K562 (cell line): ENCODE data around the gene CTSW. TPM values are rescaled to one million over a fixed set of nuclear protein-coding genes. Genes with fewer than 3 reads are reported as not detected.

Experiments
- ARID1B ChIP-seq: fragments of 450-650 bp; IDR thresholded peaks from 2 replicates; pipeline ENCODE4 v1.6.1; 2016; ENCODE audit warnings: antibody characterized with exemption, mild to moderate bottlenecking, inconsistent platforms
- CHD2 ChIP-seq: IDR thresholded peaks from 2 replicates; pipeline ENCODE4 v1.6.1; 2011; ENCODE audit warnings: low read depth, low read length
- FUS ChIP-seq: fragments of 200-400 bp; formaldehyde crosslinking; optimal IDR thresholded peaks from 2 replicates; pipeline ENCODE3; 2017; ENCODE audit warnings: low read depth, low read length
- MBD2 ChIP-seq: sonication (generic); IDR thresholded peaks from 2 replicates; pipeline ENCODE4 v1.6.1; 2016; ENCODE audit warnings: low read depth, borderline replicate concordance
- NBN ChIP-seq: fragments of 450-650 bp; IDR thresholded peaks from 2 replicates; pipeline ENCODE4 v1.6.1; 2016; ENCODE audit warnings: low read depth, mild to moderate bottlenecking
- RBFOX2 ChIP-seq: fragments of 200-400 bp; formaldehyde crosslinking; IDR thresholded peaks from 2 replicates; pipeline ENCODE4 v1.6.1; 2017; ENCODE audit warnings: low read depth, mild to moderate bottlenecking, low read length, moderate library complexity
- RBM14 ChIP-seq: fragments of 200-400 bp; formaldehyde crosslinking; IDR thresholded peaks from 2 replicates; pipeline ENCODE4 v1.6.1; 2018; ENCODE audit warnings: low read depth, mild to moderate bottlenecking, low read length, moderate library complexity, borderline replicate concordance; ENCODE audit not compliant: insufficient read depth
- RBM22 ChIP-seq: fragments of 200-400 bp; formaldehyde crosslinking; IDR thresholded peaks from 2 replicates; pipeline ENCODE4 v1.6.1; 2018; ENCODE audit warnings: low read length, low read depth; ENCODE audit not compliant: poor library complexity, severe bottlenecking
- RCOR1 ChIP-seq, 2 experiments: IDR thresholded peaks; 2 replicates each; pipeline ENCODE4 v1.6.1; 2012; ENCODE audit warnings: low read depth in 2 of 2, low read length in 2 of 2, borderline replicate concordance in 1 of 2, improper control_type of control experiment in 1 of 2
- RNF2 ChIP-seq: sonication (generic); IDR thresholded peaks from 2 replicates; pipeline ENCODE4 v1.6.1; 2016
- SAFB ChIP-seq: fragments of 200-400 bp; formaldehyde crosslinking; IDR thresholded peaks from 2 replicates; pipeline ENCODE4 v1.6.1; 2017; ENCODE audit warnings: low read depth, low read length, borderline replicate concordance
- SP1 ChIP-seq: sonication (generic); formaldehyde crosslinking; IDR thresholded peaks from 2 replicates; pipeline ENCODE4 v1.8.1; 2022; ENCODE audit warnings: mild to moderate bottlenecking, missing genetic modification reagents
- TCF3 ChIP-seq: sonication (generic); formaldehyde crosslinking; IDR thresholded peaks from 2 replicates; pipeline ENCODE4 v1.4.0; 2020; ENCODE audit warnings: mild to moderate bottlenecking, missing genetic modification reagents
- TEAD2 ChIP-seq: fragments of 450-650 bp; IDR thresholded peaks from 2 replicates; pipeline ENCODE4 v1.6.1; 2016; ENCODE audit warnings: missing genetic modification characterization, control low read depth, missing compliant biosample characterization
- TSHZ1 ChIP-seq: fragments of 250-450 bp; sonication (Bioruptor Pico); IDR thresholded peaks from 2 replicates; pipeline ENCODE4 v1.4.0; 2020; ENCODE audit warnings: mild to moderate bottlenecking, moderate library complexity
- ZNF232 ChIP-seq: sonication (generic); formaldehyde crosslinking; IDR thresholded peaks from 2 replicates; pipeline ENCODE4 v1.8.0; 2022; ENCODE audit warnings: mild to moderate bottlenecking, missing genetic modification reagents
- ZNF24 ChIP-seq: fragments of 450-650 bp; IDR thresholded peaks from 2 replicates; pipeline ENCODE4 v1.6.1; 2016
- ZSCAN32 ChIP-seq: fragments of 450-650 bp; formaldehyde crosslinking; IDR thresholded peaks from 2 replicates; pipeline ENCODE4 v1.4.0; 2020; ENCODE audit warnings: mild to moderate bottlenecking, moderate library complexity
- polyA plus RNA-seq, 8 experiments: library from polyadenylated mRNA; depleted of rRNA in 4 of 8; stranded (reverse) in 5 of 8; unstranded in 3 of 8; fragments of >200 nt; fragmentation: Nextera tagmentation in 2 of 8; fragmentation: Illumina TruSeq in 1 of 8; extraction: Ambion mirVana in 2 of 8; extraction: Trizol in 1 of 8; gene quantifications; 2 replicates each; pipeline versions ENCODE4 v1.2.1 to v1.2.3, GENCODE V29; 2011 to 2014; ENCODE audit warnings: inconsistent platforms in 1 of 8, missing spikeins in 1 of 8
- total RNA-seq, 7 experiments: library from RNA; depleted of rRNA in 6 of 7; stranded (reverse); fragments of >200 nt in 6 of 7; fragmentation: Illumina TruSeq in 2 of 7; extraction: Trizol in 2 of 7; gene quantifications; 2 replicates each; pipeline versions ENCODE4 v1.2.1 to v1.2.3, GENCODE V29; 2011 to 2021; ENCODE audit warnings: low replicate concordance in 1 of 7
- TF ChIP-seq, protein P1 (sequence below): fragments of 250-450 bp; sonication (Bioruptor Pico); IDR thresholded peaks from 2 replicates; pipeline ENCODE4 v1.5.0; 2020; ENCODE audit warnings: mild to moderate bottlenecking
- TF ChIP-seq, protein P2 (sequence below): fragments of 200-800 bp; sonication (Bioruptor generic); IDR thresholded peaks from 2 replicates; pipeline ENCODE4 v1.6.1; 2017; ENCODE audit warnings: missing genetic modification characterization, missing compliant biosample characterization

Gene CTSW
- total and polyA plus RNA-seq, 9 of the 15 experiments (the other 6 are each of a cell fraction or from before 2014, with no cell fraction given), result 0.04 TPM; not detected in 8

DNA sequence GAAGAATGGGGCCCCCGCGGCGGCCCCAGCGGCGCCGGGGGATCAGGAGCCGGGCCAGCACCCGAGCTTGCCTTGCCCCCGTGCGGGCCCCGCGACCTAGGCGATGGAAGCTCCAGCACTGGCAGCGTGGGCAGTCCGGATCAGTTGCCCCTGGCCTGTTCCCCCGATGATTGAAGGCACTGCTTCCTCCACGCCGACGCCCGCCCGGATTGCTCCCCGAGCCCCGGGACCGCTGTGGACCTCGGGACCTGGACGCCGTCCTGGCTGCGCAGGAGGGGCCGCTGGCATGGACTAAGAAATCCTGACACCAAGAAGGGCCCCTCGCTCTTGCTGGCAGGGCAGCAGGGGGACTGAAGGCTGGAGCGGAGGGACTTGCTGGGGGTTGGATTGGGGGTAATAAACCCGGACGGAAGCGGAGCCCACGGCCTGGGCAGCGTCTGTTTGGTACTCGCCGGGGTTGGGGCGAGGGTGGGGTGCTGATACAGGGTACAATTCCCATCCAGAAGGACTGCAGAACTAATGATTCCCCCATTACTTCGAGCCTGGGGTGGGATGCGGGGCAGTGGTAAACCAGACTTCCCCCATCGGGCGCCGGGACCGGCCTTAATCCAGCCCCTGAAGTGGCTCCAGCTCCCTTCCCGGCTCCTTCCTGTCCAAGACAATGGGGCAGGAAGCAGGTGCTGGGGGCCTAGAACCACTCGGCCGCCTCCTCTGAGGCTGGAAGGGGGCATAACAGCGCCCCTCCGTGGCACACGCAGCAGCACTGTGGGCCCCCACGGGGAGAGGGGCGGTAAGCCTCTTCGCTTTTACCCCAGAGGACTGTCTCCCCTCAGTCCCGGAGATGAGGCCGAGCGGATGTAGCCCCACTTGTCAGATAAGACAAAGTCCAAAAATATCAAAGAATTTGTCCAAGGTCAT lies 11.8 kb downstream of the CTSW start (continued):
- TF ChIP-seq, protein P1, sequence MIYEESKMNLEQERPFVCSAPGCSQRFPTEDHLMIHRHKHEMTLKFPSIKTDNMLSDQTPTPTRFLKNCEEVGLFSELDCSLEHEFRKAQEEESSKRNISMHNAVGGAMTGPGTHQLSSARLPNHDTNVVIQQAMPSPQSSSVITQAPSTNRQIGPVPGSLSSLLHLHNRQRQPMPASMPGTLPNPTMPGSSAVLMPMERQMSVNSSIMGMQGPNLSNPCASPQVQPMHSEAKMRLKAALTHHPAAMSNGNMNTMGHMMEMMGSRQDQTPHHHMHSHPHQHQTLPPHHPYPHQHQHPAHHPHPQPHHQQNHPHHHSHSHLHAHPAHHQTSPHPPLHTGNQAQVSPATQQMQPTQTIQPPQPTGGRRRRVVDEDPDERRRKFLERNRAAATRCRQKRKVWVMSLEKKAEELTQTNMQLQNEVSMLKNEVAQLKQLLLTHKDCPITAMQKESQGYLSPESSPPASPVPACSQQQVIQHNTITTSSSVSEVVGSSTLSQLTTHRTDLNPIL (CRISPR knock-in tag), result no peak
- TF ChIP-seq SAFB (peak; percentile 33; the same call in 1 of the 2 replicates), TSHZ1 (CRISPR knock-in tag) (no peak), MBD2 (peak; percentile 52), TCF3 (CRISPR knock-in tag) (0 out of 2 replicates have a peak, but pooled peaks have one; percentile 4), RNF2 (peak; percentile 50), ARID1B (peak; percentile 36), RBFOX2 (peak; percentile 72), ZNF24 (peak; percentile 57; the same call in 1 of the 2 replicates), ZNF232 (CRISPR knock-in tag) (no peak; the same call in 1 of the 2 replicates), ZSCAN32 (CRISPR knock-in tag) (0 out of 2 replicates have a peak, but pooled peaks have one; percentile 39), TEAD2 (tag) (no peak), RBM22 (peak; percentile 77), RCOR1 (IDR thresholded peaks at IDR 0.05; ENCODE audit: borderline replicate concordance in 1 of 2, low read depth in 2 of 2, low read length in 2 of 2) (no peak; a peak in 1 of 4 replicates), SP1 (0 out of 2 replicates have a peak, but pooled peaks have one; percentile 20), RBM14 (no peak), FUS (no peak), NBN (peak; percentile 27; the same call in 1 of the 2 replicates), CHD2 (peak; percentile 6; the same call in 1 of the 2 replicates)
- TF ChIP-seq, protein P2, sequence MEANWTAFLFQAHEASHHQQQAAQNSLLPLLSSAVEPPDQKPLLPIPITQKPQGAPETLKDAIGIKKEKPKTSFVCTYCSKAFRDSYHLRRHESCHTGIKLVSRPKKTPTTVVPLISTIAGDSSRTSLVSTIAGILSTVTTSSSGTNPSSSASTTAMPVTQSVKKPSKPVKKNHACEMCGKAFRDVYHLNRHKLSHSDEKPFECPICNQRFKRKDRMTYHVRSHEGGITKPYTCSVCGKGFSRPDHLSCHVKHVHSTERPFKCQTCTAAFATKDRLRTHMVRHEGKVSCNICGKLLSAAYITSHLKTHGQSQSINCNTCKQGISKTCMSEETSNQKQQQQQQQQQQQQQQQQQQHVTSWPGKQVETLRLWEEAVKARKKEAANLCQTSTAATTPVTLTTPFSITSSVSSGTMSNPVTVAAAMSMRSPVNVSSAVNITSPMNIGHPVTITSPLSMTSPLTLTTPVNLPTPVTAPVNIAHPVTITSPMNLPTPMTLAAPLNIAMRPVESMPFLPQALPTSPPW (CRISPR knock-in tag), result peak; percentile 73
